Activated gamma-delta T cell treated with Interleukin-2 at 50 U/mL for 16 hours (primary cell): ENCODE results near the gene FBXW8.

Source experiments
- DNase-seq: peaks from one replicate; pipeline ENCODE4 v3.0.0-alpha.2; 2020

Gene FBXW8

DNA sequence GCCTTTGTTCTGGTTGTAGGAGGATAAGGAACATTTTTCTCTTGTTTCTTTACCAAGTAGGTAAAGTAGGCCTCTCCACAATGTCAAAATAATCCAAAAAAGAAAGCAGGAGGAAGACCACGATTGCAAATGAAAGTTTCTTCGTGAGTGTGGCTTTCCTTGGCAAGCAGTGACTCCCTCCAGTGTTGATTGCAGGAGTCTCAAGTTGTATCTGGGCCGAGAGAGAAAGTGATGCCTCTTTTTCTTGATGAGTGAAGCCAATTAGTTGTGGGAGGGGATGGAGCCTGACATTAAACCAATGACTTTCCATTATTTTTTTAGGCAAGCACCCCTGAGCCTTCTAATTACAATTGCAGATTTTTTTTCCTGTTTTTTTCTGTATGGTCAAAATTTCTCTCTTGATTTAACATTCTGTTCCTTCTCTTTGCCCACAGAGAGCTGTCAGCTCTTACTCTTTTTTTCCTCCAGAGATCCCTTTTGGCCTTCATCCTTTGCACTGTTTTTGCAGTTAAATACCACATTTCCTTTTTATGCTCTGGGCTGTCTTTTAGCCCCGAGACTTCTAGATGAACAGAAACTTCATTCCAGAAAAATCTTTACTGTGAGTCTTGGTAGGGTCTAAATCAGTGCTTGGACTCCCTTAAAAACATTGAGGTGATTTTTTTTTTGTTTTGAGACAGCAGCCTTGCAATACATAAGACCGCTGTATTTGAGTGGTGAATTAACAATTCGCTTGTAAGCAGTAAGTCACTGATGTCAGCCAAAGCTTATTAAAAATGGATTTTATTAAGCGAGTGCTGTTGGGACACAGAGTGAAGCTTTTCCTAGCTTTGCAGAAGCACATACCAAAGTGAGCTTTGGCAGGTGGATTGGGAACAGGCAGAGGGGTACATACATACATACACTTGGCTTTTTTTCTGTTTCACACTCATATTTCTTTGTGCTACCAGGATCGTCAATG, 15.8 kb downstream of the FBXW8 start:
- no peak for DNase-seq

DNA sequence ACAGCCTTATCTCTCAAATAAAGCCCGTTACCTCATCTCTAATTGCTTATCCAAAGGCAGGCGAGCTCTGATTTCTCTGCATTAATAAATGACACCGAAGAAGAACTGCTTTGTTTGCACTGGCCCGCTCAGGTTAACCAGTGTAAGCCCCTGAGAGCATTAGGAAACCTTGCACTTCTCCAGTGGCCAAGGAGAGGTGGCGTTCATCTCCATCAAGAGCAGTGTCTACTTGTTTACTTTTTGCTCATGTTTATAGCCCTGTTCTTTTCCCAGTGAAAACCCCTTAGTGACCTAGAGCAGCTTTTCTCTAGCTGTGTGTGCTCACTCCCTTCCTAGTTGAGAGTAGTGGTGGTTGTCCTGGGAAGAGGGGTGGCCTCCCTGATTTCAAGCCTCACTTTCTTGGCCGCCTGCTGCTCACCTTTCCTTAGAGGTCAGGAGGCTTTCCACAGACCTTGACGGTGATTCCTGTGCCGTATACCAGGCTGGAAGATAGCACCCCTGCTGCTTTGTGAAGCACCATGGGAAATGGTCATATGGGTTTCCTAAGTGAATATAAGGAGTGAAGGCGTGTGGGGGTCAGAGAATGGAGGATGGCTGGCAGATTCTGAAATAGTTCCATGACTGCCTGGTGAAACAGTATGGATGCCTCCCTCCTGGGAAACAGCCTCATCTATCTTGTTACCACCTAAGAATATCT, 16.6 kb downstream of the FBXW8 start:
- no peak for DNase-seq

DNA sequence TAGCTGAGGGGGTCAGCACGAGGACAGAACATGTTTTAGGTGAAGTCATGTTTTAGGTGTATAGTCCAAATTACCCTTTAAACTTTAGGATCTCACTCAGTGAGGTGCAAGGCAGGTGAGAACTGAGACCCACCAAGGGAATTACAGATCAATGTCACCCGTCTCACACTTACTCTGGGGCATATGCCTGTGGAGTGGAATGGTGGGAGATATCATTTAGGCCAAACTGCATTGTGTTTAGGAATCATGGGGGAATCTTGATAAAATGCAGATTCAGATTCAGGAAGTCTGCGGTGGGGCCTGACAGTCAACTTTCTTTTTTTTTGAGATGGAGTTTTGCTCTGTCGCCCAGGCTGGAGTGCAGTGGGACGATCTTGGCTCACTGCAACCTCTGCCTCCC, 17.8 kb downstream of the FBXW8 start:
- DNase-seq, result no peak

DNA sequence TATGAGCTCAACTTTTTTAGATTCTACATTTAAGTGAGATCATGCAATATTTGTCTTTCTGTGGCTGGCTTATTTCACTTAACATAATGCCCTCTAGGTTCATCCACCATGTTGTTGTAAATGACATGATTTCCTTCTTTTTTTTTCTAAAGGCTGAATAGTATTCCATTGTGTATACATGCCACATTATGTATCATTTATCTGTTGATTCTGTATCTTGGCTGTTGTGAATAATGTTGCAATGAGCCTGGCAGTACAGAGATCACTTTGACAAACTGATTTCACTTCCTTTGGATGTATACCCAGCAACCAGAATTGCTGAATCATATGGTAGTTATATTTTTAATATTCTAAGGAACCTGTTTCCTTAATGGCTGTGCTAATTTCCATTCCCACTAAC, 19.1 kb downstream of the FBXW8 start:
- DNase-seq, result no peak

DNA sequence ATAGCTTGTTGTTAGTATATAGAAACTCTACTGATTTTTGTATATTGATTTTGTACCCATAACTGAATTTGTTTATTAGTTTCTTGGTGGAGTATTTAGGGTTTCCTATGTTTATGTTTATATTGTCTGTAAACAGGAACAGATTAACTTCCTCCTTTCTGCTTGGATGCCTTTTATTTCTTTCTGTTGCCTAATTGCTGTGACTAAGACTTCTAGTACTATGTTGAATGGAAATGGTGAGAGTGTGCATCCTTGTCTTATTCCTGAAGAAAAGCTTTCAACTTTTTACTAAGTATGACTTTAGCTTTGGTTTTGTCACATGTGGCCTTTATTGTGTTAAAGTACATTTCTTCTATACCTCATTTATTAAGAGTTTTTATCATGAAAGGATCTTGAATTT, 20.9 kb downstream of the FBXW8 start:
- DNase-seq, result no peak

DNA sequence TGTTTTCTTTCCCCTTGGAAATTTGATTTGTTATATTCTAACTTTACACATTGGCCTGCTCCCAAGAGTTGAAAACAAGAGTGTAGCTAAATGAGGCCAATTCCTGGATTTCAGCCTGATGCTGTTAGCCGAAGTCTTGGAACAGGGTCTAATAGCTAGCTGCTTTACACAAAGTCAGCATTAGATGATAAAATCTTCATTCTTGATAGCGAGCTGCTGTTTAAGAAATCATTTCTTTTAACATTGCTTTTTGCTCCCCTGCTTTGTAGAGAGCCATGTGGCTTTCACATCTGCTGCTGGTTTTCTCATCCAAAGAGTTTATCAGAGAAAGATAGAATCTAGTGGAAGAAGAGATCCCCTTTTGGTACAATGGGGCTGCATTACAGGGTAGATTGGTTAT, 22.3 kb downstream of the FBXW8 start:
- no peak for DNase-seq

DNA sequence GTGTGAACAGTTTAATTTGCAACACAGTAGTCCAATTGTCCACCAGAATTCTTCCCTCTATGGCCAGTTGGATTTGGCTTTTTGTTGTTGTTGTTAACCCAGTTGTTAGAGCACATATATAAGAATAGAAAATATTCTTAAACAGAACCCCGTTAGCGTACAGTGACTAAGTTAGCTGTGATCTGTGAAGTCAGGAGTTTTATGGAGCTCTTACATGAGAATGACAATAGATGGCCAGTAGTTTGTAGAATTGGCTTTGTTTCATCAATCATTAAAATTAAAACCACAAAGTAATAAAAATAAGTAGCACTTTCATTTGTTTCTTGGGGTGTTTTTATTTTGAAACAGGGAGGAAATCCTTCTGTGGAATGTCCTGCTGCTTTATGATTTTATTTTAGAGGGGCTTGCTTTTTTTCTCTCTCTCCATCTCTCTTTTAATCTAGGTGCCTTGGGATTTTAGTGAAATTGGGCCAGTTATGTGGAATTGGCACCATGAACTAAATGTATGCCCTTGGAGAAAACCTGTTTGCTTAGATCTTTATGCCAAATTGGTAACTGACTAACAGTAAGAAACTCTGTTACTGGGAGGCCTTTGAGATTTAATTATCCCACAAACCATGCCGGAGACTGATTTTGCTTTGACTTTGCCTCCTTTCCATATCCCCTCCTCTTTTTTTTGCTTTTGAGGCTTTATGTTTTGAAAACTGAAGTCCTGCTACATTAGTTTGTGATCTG, 22.9 kb downstream of the FBXW8 start:
- DNase-seq, result no peak

DNA sequence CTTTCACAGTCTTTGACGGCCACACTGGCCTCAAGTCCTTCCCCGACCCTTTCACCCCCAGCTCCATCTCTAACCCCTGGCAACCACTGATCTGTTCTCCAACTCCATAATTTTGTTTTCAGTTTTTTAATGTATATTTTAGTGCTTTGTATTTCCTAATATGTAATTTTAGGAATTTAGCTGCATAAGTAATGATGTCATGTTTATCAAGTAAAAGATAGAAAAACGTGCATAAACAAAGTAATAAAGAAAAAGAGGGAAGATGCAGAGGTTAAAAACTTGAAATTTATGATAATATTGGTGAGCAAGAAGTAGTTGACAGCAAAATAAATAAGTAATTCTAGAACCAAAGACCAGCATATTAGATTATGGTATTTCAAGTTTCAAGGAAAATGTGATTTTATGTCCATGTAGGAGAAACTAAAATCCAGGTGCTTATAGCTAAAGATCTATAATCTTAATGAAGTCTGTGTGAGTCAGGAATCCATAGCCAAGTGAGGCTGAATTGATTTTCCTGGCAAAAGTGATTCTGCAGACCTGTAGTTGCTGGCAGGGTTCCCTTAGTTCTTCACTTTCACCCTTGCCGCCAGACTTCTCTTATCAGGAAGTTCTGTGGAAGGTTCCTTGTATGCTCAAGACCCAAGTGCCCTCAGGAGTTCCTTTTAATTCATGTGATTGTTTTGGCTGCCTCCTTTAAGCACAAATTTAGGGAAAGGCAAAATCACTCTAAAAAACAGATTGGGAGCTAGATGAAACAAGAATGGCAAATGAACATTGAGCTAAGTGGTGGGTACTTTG, 24.4 kb downstream of the FBXW8 start:
- DNase-seq, result no peak

DNA sequence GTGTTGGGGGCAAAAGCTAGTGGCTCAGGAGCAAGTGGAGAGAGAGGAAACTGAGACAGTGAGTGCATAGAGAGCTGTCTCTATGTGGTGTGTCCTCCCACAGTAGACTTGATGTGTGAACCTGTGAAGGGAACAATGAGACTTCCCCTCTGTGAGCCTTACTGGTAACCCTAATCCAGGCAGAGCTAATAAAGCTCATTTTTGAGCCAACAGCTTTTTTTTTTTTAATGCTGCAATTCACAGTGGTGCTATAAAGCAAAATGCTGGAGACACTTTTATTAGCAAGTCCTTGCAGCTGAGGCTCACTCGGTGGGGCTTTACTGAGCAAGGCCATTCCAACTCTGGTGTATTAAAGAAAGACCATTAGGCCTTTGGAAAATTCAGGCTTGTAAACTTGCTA, 26.9 kb downstream of the FBXW8 start:
- no peak for DNase-seq

DNA sequence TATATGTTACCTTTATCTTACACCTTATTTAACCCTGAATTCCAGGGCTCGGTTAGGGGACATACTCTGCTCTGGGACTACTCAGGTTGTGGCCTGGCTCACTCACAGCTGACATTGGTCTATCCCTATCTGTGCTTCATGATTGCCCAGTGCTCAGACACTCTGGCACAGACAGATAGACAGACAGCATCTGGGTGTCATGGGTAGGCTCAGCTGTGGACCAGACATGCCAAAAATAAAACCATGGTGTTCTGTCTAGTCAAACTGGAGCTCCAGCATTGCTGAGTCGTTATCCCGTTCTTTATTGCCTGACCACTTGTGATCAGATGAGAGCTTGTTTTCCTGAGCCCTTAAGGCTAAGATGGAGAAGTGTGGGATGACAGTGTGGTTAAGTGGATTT, 29.0 kb downstream of the FBXW8 start:
- no peak for DNase-seq

DNA sequence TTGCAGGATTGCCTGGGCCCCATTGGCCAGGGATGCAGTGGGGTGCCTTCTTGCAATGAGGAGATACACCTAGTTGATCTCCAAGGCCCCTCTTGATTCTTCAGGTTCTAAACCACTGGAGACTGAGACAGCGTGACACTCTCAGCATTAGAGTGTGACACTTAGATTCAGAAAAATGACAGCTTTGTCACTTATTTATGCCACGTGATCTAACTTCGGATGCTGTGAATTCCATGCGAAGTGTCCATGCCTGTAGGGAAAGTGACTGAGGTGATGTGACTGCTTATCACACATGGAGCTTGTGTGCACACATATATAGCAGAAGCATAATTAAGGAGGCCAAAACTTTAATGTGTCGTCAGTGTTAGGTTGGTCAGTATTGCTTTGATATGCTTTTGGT, 30.4 kb downstream of the FBXW8 start:
- no peak for DNase-seq

DNA sequence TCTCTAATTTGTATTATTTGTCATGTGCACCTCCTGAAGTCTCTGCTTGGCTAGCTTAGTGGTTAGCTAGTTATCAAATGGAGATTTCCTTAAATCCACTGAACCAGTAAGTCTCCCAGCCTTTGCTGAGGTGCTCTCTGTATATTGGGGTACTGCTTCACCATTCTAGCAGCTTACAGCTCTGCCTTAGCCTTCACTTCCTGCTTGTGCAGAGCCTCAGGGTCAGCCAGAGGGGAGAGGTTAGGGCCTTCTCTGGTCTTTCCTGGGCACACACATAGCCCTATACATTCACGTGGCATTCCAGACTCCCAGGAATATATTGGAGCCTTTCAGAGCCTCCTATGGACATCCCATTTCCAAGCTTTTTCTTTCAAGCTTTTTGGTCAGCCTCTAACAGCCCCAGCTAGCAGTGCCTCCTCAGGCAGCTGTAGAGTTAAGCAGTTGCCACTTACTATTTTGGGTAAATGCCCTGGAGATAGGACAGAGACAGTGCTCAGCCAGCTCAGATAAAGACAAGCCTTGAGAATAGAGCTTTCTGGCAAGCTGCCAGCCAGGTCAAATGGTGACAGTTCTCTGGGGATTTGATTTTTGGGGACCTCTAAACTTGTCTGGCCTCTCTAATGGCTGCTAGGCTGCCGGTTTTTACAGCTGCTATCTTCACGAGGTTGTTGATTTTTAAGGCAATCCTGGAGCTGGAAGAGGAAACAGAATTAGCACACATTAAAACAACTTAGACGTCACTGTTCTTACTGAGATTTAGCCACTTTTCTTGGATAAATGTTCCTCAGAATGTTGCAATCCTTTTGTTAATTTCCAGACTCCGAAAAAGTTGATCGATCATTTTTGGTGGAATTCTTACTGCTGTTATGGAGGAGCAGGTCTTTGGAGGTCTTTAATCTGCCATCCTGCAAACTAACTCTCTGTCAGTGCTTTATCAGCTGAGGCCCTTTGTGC, 32.9 kb downstream of the FBXW8 start:
- no peak for DNase-seq

DNA sequence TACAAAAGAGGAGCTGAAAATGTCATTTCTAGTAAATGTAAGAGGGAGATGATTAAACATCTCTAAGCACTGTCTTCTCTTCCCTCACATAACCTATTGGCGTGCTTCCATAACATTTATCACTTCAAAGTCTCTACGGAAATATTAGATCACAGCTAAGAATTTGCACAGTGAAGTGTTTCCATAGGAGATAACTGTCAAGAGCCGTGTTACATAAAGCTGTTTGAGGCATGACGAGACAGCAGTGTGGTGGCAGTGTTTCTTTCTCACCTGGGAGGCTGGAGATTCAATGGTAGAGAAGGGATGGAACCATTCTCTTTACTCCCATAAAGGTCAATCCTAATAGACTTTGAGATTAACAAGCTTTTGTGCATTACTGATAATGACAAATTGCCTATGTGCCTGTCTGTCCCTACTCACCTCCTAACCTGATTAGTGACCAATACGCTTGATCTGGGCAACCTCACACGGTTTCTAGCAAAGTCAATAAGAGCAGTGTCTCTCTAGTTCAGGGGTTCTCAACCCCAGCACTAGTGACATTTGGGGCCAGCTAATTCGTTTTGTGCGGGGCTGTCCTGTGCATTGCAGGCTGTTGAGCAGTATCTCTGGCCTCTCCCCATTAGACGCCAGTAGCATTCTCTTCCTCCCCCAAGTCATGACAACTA, 35.3 kb downstream of the FBXW8 start:
- DNase-seq, result no peak

DNA sequence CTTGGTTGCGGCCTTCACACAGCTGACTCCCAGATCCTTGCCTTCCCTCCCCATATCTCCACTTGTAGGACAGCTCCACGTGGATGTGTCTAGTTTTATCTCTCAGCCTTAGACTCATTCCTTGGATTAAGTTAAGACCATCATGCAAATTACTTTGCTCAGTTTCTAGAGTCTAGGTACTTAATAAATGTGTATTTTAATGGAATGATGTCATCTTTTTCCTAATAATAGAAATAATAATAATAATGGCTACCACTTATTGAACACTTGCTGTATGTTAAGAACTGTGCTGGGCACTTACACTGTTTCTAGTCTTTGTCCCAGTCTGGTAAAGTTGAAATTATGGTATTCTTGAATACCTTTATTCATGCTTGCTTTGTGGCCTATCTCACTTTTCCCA, 37.5 kb downstream of the FBXW8 start:
- DNase-seq, result no peak

DNA sequence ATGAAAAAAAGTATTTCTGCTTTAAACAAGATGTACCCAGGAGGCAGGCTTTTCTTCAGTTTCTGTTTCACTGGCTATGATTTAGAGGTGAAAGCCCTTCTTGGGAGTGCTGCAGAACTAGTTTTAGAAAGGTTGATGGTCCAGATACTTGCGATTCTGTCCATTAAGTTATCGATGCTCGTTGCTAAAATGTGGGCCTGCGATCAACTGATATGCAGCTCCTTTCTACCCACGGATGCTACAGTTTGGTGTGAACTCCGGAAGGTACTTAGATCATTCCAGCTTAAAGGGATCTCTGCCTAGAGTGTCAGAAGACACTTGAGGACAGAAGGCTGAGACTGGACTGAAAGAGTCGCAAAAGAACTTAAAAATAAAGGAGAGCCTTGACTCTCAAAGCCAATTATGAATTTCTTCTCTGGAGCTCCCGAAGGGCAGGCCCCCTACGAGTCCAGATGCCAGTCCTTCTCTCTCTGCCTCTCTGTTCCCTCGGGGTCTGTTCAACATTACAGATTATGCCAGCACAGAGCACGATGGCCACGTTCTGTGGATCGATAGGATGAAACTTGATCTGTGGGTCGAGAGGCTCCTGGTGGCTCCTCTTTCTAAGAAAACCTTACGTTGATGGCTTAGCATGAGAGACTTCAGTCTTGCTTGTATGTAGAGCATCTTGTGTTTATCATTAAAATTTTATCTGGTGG, 40.0 kb downstream of the FBXW8 start:
- no peak for DNase-seq

DNA sequence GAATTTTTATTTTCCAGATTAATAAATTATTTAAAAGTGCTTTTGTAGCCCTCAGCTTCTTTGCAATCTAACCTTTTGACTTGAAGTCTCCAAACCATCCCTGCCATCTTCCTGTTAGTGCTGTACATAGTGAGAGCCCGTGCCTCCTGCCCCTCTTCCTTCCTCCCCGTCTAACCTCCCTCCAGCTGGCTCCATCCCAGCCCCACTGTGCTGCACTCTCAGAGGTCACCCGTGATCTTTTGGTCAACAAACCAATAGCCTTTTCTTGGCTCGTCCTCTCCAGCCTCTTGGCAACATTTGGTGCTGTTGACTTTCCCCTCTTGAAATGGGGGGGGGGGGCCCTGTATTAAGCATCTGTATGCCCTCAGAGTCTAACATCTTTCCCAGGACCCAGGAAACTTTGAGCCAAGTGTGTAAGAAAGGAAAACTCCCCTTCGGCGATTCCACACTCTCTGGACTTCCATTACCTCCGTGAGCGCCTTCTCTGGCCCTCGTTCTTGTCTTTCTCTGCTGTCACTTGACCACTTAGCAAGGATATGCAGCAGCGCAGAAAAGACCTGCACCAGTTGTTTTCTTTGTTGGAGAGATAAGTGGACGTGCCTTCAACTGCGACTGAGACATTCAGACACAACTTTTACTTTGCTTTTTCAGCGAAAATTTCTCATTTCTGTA, 44.1 kb downstream of the FBXW8 start:
- no peak for DNase-seq

DNA sequence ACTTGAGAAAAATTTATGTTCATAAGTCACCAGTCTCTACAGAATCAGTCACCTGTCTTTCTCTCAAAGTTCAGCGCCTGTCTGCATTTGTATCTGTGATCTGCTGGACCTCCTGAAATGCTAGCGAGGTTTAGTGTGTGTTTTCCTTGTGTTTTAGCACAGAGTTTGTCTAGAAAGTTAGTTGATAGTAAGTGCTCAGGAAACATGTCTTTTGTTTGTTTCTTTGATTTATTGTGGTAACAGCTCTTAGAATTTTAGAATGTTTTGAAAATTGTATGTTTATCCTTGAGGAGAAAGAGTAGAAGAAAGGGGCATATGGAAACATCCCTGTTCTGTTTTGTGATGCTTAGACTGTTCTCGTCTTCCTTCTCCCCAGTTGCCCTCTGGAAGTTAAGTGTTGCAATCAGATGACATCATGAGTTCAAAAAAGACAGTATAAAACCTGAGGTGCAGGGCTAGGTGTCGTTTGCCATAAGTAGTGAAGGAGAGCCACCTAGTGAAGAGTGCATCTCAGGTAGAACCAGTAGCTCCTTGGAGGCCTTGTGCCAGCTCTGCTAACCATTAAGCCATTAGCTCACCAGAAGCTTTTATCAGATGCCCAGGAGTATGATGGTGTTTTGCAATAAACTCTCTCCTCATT, 44.8 kb downstream of the FBXW8 start:
- no peak for DNase-seq

DNA sequence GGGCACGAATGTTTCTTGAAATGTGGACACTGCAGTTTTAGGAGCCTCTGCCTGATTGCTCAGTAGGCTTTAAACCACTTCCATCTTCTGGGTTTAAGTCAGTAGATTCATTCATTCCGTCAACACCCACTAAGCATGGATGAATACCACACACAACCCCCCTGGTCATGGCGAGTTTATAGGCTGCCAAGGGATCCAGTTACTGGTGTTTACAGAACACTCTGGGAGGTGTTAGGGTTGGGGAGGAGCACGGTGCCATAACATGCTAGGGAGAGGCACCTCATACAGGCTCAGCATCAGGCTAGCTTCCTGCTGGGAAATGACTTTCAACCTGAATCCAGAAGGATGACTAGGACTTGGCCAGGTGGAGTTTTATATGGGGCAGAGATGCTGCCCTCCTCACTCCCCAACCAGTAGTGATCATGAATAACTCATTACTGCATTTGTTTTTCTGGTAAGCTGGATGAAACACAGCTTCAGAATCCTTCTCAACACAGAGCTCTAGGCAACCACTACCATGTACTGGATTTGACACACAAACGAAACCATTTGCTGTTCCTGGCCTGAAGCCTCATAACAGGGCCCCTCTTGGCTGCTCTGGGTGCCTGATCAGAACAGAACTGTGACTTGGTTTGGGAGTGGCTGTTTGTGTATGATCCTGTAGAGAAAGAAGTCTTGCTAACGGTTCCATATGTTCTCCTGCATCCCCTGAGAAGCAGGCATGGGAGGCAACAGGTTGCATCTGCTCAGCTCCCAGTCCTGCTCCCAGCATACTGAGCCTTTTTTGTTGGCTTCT, 47.9 kb downstream of the FBXW8 start:
- DNase-seq, result no peak

DNA sequence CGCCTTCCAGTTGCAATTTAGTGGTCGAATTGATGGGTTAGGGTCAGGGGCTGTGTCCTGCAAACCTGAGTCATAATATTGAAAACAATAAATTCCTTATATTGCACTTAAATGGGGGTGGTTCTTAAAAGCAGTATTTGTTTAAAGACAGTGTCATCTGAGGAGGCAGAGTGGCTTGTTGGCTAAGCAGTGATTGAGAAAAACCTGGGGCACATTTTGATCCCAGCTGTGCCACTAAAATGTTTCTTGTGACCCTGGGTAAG, 48.4 kb downstream of the FBXW8 start:
- no peak for DNase-seq
